Breast epithelium (tissue), 4 donors: Measurements from ENCODE around the gene MED17. TPM values are rescaled to one million over a fixed set of nuclear protein-coding genes. Genes with fewer than 3 reads are reported as not detected.
"Not testable (repeated sequence)": the region's sequence is repeated elsewhere in the genome, so short reads cannot be mapped to it uniquely, and the experiment has no call there.

Experiments
- DNase-seq, 2 donors: peaks; one replicate each; pipeline ENCODE4 v3.0.0-alpha.2; 2019; ENCODE audit warnings: low spot score in 2 of 2
- H3K27ac ChIP-seq, 2 donors: fragments of 200-600 bp; sonication (generic) in 1 of 2; one replicate each; pipeline ENCODE4 v1.5.1; 2016 to 2019; ENCODE audit warnings: mild to moderate bottlenecking in 1 of 2
- H3K27me3 ChIP-seq, 2 donors: fragments of 200-600 bp; sonication (generic) in 1 of 2; one replicate each; pipeline versions ENCODE4 v1.5.1 to v1.6.0; 2017 to 2019; ENCODE audit warnings: control low read depth in 1 of 2, mild to moderate bottlenecking in 1 of 2
- H3K36me3 ChIP-seq: fragments of 200-600 bp; one replicate; pipeline ENCODE4 v1.5.1; 2019
- H3K4me1 ChIP-seq, 2 donors: fragments of 200-600 bp; sonication (generic); one replicate each; pipeline ENCODE4 v1.5.1; 2016 to 2019; ENCODE audit warnings: control low read depth in 1 of 2
- H3K4me3 ChIP-seq, 3 donors: fragments of 200-600 bp; sonication (generic); 1 replicate in 2 of 3; 2 replicates in 1 of 3; pipeline ENCODE4 v1.5.1; 2016 to 2019; ENCODE audit warnings: mild to moderate bottlenecking in 3 of 3, moderate library complexity in 2 of 3
- H3K9me3 ChIP-seq, 2 donors: fragments of 200-600 bp; sonication (generic) in 1 of 2; one replicate each; pipeline ENCODE4 v1.5.1; 2016 to 2019; ENCODE audit warnings: control low read depth in 1 of 2
- CTCF ChIP-seq, 3 donors: fragments of 450-650 bp; IDR thresholded peaks; one replicate each; pipeline ENCODE4 v1.5.1; 2016 to 2017; ENCODE audit warnings: antibody characterized with exemption in 3 of 3, mild to moderate bottlenecking in 3 of 3, moderate library complexity in 3 of 3
- POLR2A ChIP-seq: fragments of 450-650 bp; IDR thresholded peaks from one replicate; pipeline ENCODE4 v1.6.1; 2016; ENCODE audit warnings: antibody characterized with exemption, mild to moderate bottlenecking, moderate library complexity
- POLR2AphosphoS5 ChIP-seq, 3 donors: sonication (generic); formaldehyde crosslinking; IDR thresholded peaks; one replicate each; pipeline ENCODE4 v1.6.1; 2017; ENCODE audit warnings: antibody characterized with exemption in 3 of 3
- intact Hi-C: fragments of 100-400 bp; cut with DNase I; formaldehyde crosslinking; loops from one replicate; pipeline ENCODE4 v1.15.1; 2023; ENCODE audit warnings: low total_unique reads
- total RNA-seq, 3 donors: library from RNA; depleted of rRNA; stranded (reverse); fragments of >200 nt; gene quantifications; one replicate each; pipeline ENCODE4 v1.1.0, GENCODE V29; 2016

MED17 gene
- total RNA-seq, 3 donors from 2014 or later = 20.6 to 47.0 (median 29.8) TPM

GRCh38 chr11:93757301-93757700, 26.8 kb upstream of the MED17 start:
- Histone ChIP-seq H3K36me3 (peaks cover 13% of the 10 kb centered on the region), H3K4me1 (no peaks in the 10 kb centered on the region), H3K9me3 (no peaks in the 10 kb centered on the region), H3K4me3 (no peak overlapping the region), H3K27me3 (no peaks in the 10 kb centered on the region), H3K27ac (no peak overlapping the region)
- intact Hi-C loops = no loop called here
- TF ChIP-seq POLR2AphosphoS5 (IDR thresholded peaks at IDR 0.05) (no peak), POLR2A (no peak)
- DNase-seq = no peak

- H3K36me3 ChIP-seq = peaks cover 13% of the 10 kb centered on the region
- intact Hi-C loops = no loop called here
- H3K27me3 ChIP-seq = no peaks in the 10 kb centered on the region
Measured at GRCh38 chr11:93757924-93758865, 25.9 kb upstream of the MED17 start.

GRCh38 chr11:93759123-93759522, 25.0 kb upstream of the MED17 start:
- H3K27me3 ChIP-seq, H3K9me3 ChIP-seq, H3K4me1 ChIP-seq, H3K4me3 ChIP-seq, intact Hi-C loops, DNase-seq, H3K27ac ChIP-seq: not testable (repeated sequence)
- peaks cover 13% of the 10 kb centered on the region for H3K36me3 ChIP-seq

More at GRCh38 chr11:93757924-93758865, 25.9 kb upstream of the MED17 start:
- Histone ChIP-seq H3K27ac (no peak overlapping the region), H3K4me1 (no peaks in the 10 kb centered on the region), H3K9me3 (no peaks in the 10 kb centered on the region), H3K4me3 (no peak overlapping the region)
- TF ChIP-seq CTCF (IDR thresholded peaks at IDR 0.05) = no peak
- DNase-seq = no peak

GRCh38 chr11:93761910-93762309, 22.2 kb upstream of the MED17 start:
- intact Hi-C loops = no loop called here
- no peaks in the 10 kb centered on the region for H3K9me3 ChIP-seq
- DNase-seq = no peak
- no peaks in the 10 kb centered on the region for H3K27me3 ChIP-seq
- no peaks in the 10 kb centered on the region for H3K4me1 ChIP-seq
- no peak overlapping the region for H3K4me3 ChIP-seq
- peaks cover 7% of the 10 kb centered on the region for H3K36me3 ChIP-seq
- H3K27ac ChIP-seq = no peak overlapping the region
- TF ChIP-seq POLR2A (no peak), POLR2AphosphoS5 (IDR thresholded peaks at IDR 0.05) (no peak), CTCF (IDR thresholded peaks at IDR 0.05) (no peak)

GRCh38 chr11:93765551-93765950, 18.5 kb upstream of the MED17 start:
- no peak for TF ChIP-seq POLR2AphosphoS5 (IDR thresholded peaks at IDR 0.05)
- TF ChIP-seq CTCF (IDR thresholded peaks at IDR 0.05) = no peak
- no peak for TF ChIP-seq POLR2A
- Histone ChIP-seq H3K27me3 (no peaks in the 10 kb centered on the region), H3K36me3 (no peaks in the 10 kb centered on the region), H3K4me1 (no peaks in the 10 kb centered on the region), H3K9me3 (no peaks in the 10 kb centered on the region), H3K4me3 (no peak overlapping the region), H3K27ac (no peak overlapping the region)
- intact Hi-C loops = no loop called here
- no peak for DNase-seq

GRCh38 chr11:93766504-93766903, 17.6 kb upstream of the MED17 start:
- H3K4me1 ChIP-seq = no peaks in the 10 kb centered on the region
- intact Hi-C loops = no loop called here
- H3K4me3 ChIP-seq = no peak overlapping the region
- no peaks in the 10 kb centered on the region for H3K36me3 ChIP-seq
- no peaks in the 10 kb centered on the region for H3K27me3 ChIP-seq
- H3K9me3 ChIP-seq = no peaks in the 10 kb centered on the region
- no peak for DNase-seq
- no peak overlapping the region for H3K27ac ChIP-seq
- TF ChIP-seq POLR2AphosphoS5 (IDR thresholded peaks at IDR 0.05) = no peak
